Endothelial cell (in vitro differentiated cells): ENCODE data around the gene MYO1C. TPM values are rescaled to one million over a fixed set of nuclear protein-coding genes. Genes with fewer than 3 reads are reported as not detected.

ENCODE experiments used
- DNase-seq: peaks from one replicate; pipeline ENCODE4 v3.0.0; 2021; ENCODE audit warnings: low spot score
- H3K27ac Mint-ChIP-seq: one replicate; pipeline ENCODE4 v1.8.0; 2021; ENCODE audit warnings: mixed read lengths, inconsistent platforms; ENCODE audit not compliant: unreplicated experiment
- H3K27me3 Mint-ChIP-seq: one replicate; pipeline ENCODE4 v1.8.0; 2021; ENCODE audit warnings: mild to moderate bottlenecking, moderate library complexity, mixed read lengths, inconsistent platforms; ENCODE audit not compliant: unreplicated experiment
- H3K36me3 Mint-ChIP-seq: one replicate; pipeline ENCODE4 v1.8.0; 2021; ENCODE audit warnings: mild to moderate bottlenecking, low read depth, mixed read lengths, inconsistent platforms; ENCODE audit not compliant: unreplicated experiment
- H3K4me1 Mint-ChIP-seq: one replicate; pipeline ENCODE4 v1.8.0; 2021; ENCODE audit warnings: mild to moderate bottlenecking, mixed read lengths, inconsistent platforms; ENCODE audit not compliant: unreplicated experiment
- H3K4me3 Mint-ChIP-seq: one replicate; pipeline ENCODE4 v1.8.0; 2021; ENCODE audit warnings: mild to moderate bottlenecking, mixed read lengths, inconsistent platforms; ENCODE audit not compliant: unreplicated experiment
- H3K9me3 Mint-ChIP-seq: one replicate; pipeline ENCODE4 v1.8.0; 2021; ENCODE audit warnings: mixed read lengths, inconsistent platforms; ENCODE audit not compliant: unreplicated experiment
- CTCF ChIP-seq: fragments of 200-600 bp; sonication (generic); IDR thresholded peaks from one replicate; pipeline ENCODE4 v1.5.0; 2021; ENCODE audit warnings: antibody characterized with exemption; ENCODE audit not compliant: unreplicated experiment
- total RNA-seq: library from RNA; stranded (reverse); fragmentation: NEBNext Ultra II Directional; extraction: Animal tissue kit (Norgen Biotek cat#: 25700); gene quantifications from one replicate; pipeline ENCODE4 v1.2.1, GENCODE V29; 2021; ENCODE audit not compliant: unreplicated experiment

Gene MYO1C
- total RNA-seq, 1 donor from 2014 or later, result 117 TPM

GRCh38 chr17:1438593-1439083 lies 53.8 kb downstream of the MYO1C start:
- Mint-ChIP-seq H3K27me3 (peaks cover 6% of the 10 kb centered on the region), H3K27ac (peak overlapping the region; percentile 80), H3K9me3 (no peaks in the 10 kb centered on the region), H3K36me3 (peaks cover 38% of the 10 kb centered on the region), H3K4me3 (no peak overlapping the region), H3K4me1 (peaks cover 31% of the 10 kb centered on the region)
- no peak for DNase-seq
- no peak for TF ChIP-seq CTCF

- TF ChIP-seq CTCF, result no peak
- Mint-ChIP-seq H3K4me1 (peaks cover 47% of the 10 kb centered on the region), H3K4me3 (peak overlapping the region; percentile 47), H3K36me3 (peaks cover 53% of the 10 kb centered on the region), H3K9me3 (no peaks in the 10 kb centered on the region), H3K27me3 (peaks cover 3% of the 10 kb centered on the region), H3K27ac (no peak overlapping the region)
- no peak for DNase-seq
Observed at GRCh38 chr17:1435326-1435725, 57.2 kb downstream of the MYO1C start.

GRCh38 chr17:1434150-1434549 lies 58.3 kb downstream of the MYO1C start:
- Mint-ChIP-seq H3K4me3 (no peak overlapping the region), H3K36me3 (peaks cover 53% of the 10 kb centered on the region), H3K9me3 (no peaks in the 10 kb centered on the region)

GRCh38 chr17:1431631-1432104 lies 60.8 kb downstream of the MYO1C start:
- no peak overlapping the region for H3K27ac Mint-ChIP-seq
- H3K27me3 Mint-ChIP-seq, result peaks cover 1% of the 10 kb centered on the region
- peak overlapping the region; percentile 4 for H3K4me3 Mint-ChIP-seq
- DNase-seq, result no peak
- peaks cover 32% of the 10 kb centered on the region for H3K4me1 Mint-ChIP-seq
- peaks cover 37% of the 10 kb centered on the region for H3K36me3 Mint-ChIP-seq
- H3K9me3 Mint-ChIP-seq, result no peaks in the 10 kb centered on the region
- no peak for TF ChIP-seq CTCF

More at GRCh38 chr17:1434150-1434549, 58.3 kb downstream of the MYO1C start:
- no peak overlapping the region for H3K27ac Mint-ChIP-seq
- no peak for TF ChIP-seq CTCF
- H3K4me1 Mint-ChIP-seq, result peaks cover 47% of the 10 kb centered on the region
- peaks cover 3% of the 10 kb centered on the region for H3K27me3 Mint-ChIP-seq
- no peak for DNase-seq

GRCh38 chr17:1423456-1424135 lies 68.9 kb downstream of the MYO1C start:
- H3K9me3 Mint-ChIP-seq, result no peaks in the 10 kb centered on the region
- H3K4me1 Mint-ChIP-seq, result peaks cover 2% of the 10 kb centered on the region
- peak overlapping the region; percentile 1 for H3K4me3 Mint-ChIP-seq
- H3K36me3 Mint-ChIP-seq, result peaks cover 33% of the 10 kb centered on the region
- DNase-seq, result no peak
- no peak for TF ChIP-seq CTCF
- peaks cover 3% of the 10 kb centered on the region for H3K27me3 Mint-ChIP-seq
- no peak overlapping the region for H3K27ac Mint-ChIP-seq
